ENCODE measurements around the gene SMC6. TPM values are rescaled to one million over a fixed set of nuclear protein-coding genes. Genes with fewer than 3 reads are reported as not detected.

The SMC6 gene
- total RNA-seq, 4 donors from 2014 or later, result 14.1 to 30.8 (median 24.6) TPM

GRCh38 chr2:17735864-17736263, 17.7 kb downstream of the SMC6 start:
- Histone ChIP-seq H3K27me3 (no peaks in the 10 kb centered on the region), H3K36me3 (peaks cover 0 to 87% (median 0%) of the 10 kb centered on the region in 3 donors), H3K4me1 (no peaks in the 10 kb centered on the region), H3K27ac (no peak overlapping the region), H3K4me3 (no peak overlapping the region), H3K9me3 (no peaks in the 10 kb centered on the region)
- no peak for DNase-seq (ENCODE audit: low spot score in 2 of 2)
- TF ChIP-seq CTCF (IDR thresholded peaks at IDR 0.05), result no peak
- TF ChIP-seq EP300 (IDR thresholded peaks at IDR 0.05), result no peak
- TF ChIP-seq POLR2A (IDR thresholded peaks at IDR 0.05), result no peak
- 92 to 95% methylated on average over 2 of the region's 2 CpGs for WGBS, 2 donors

GRCh38 chr2:17733599-17733998, 20.0 kb downstream of the SMC6 start:
- H3K4me1 ChIP-seq, result no peaks in the 10 kb centered on the region
- no peaks in the 10 kb centered on the region for H3K27me3 ChIP-seq
- H3K9me3 ChIP-seq, result no peaks in the 10 kb centered on the region
- H3K36me3 ChIP-seq, result peaks cover 0 to 80% (median 0%) of the 10 kb centered on the region in 3 donors
- WGBS, 2 donors, result 88 to 92% methylated on average over 1 of the region's 1 CpG
- no peak for DNase-seq (ENCODE audit: low spot score in 2 of 2)
- TF ChIP-seq CTCF (IDR thresholded peaks at IDR 0.05), result no peak
- no peak for TF ChIP-seq POLR2A (IDR thresholded peaks at IDR 0.05)
- no peak for TF ChIP-seq EP300 (IDR thresholded peaks at IDR 0.05)
- H3K27ac ChIP-seq, result no peak overlapping the region
- H3K4me3 ChIP-seq, result no peak overlapping the region

- Histone ChIP-seq H3K9me3 (no peaks in the 10 kb centered on the region), H3K27me3 (no peaks in the 10 kb centered on the region), H3K4me1 (no peaks in the 10 kb centered on the region), H3K4me3 (no peak overlapping the region), H3K36me3 (peaks cover 0 to 54% (median 0%) of the 10 kb centered on the region in 3 donors), H3K27ac (no peak overlapping the region)
- 88 to 97% methylated on average over 2 of the region's 2 CpGs for WGBS, 2 donors
- DNase-seq (ENCODE audit: low spot score in 2 of 2), result no peak
- TF ChIP-seq EP300 (IDR thresholded peaks at IDR 0.05) (no peak), CTCF (IDR thresholded peaks at IDR 0.05) (no peak), POLR2A (IDR thresholded peaks at IDR 0.05) (no peak)
These were observed 23.7 kb downstream of the SMC6 start for GRCh38 chr2:17729880-17730279.

GRCh38 chr2:17728210-17728609, 25.4 kb downstream of the SMC6 start:
- DNase-seq (ENCODE audit: low spot score in 2 of 2), result no peak
- Histone ChIP-seq H3K27me3 (no peaks in the 10 kb centered on the region), H3K4me3 (no peak overlapping the region), H3K9me3 (no peaks in the 10 kb centered on the region), H3K36me3 (peaks cover 0 to 47% (median 0%) of the 10 kb centered on the region in 3 donors), H3K27ac (no peak overlapping the region), H3K4me1 (no peaks in the 10 kb centered on the region)
- WGBS, 2 donors, result 92 to 97% methylated on average over 6 of the region's 6 CpGs
- TF ChIP-seq CTCF (IDR thresholded peaks at IDR 0.05) (no peak), POLR2A (IDR thresholded peaks at IDR 0.05) (no peak), EP300 (IDR thresholded peaks at IDR 0.05) (no peak)

- DNase-seq (ENCODE audit: low spot score in 2 of 2), result no peak
- no peaks in the 10 kb centered on the region for H3K27me3 ChIP-seq
- H3K4me3 ChIP-seq, result no peak overlapping the region
- WGBS, 2 donors, result 73 to 78% methylated on average over 4 of the region's 4 CpGs
- no peaks in the 10 kb centered on the region for H3K4me1 ChIP-seq
- H3K27ac ChIP-seq, result no peak overlapping the region
- no peaks in the 10 kb centered on the region for H3K9me3 ChIP-seq
- TF ChIP-seq EP300 (IDR thresholded peaks at IDR 0.05) (no peak), CTCF (IDR thresholded peaks at IDR 0.05) (peak; percentile 56 to 82 (median 65)), POLR2A (IDR thresholded peaks at IDR 0.05) (no peak)
- peaks cover 0 to 68% (median 11%) of the 10 kb centered on the region in 3 donors for H3K36me3 ChIP-seq
These were observed 33.8 kb downstream of the SMC6 start for GRCh38 chr2:17719562-17720371.
